ENCODE results near the gene TBC1D22A.

TBC1D22A gene

DNA sequence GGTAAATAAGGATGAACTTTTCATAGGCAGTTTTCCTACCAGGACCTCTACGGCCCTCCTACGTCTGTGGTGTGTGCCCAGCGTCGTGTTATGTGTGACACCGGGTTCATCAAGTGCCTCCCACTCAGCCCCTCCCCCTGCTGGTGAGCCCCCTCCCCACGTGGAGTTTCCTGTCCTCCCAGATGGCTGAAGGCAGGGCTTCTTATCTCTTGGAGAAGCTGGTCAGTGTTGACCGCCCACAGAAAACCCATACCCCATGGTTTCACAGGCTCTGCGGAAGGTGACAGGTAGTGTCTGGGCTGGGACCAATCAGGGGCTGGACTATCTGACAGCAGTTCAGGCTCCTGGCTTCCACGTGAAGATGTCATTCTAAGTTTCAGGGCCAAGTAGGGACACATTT lies 393.5 kb downstream of the TBC1D22A start:
- Mint-ChIP-seq H3K27me3 (no peaks in the 10 kb centered on the region), H3K4me1 (ENCODE audit: low read depth) (peaks cover 12% of the 10 kb centered on the region), H3K4me3 (no peak overlapping the region), H3K9me3 (no peaks in the 10 kb centered on the region), H3K27ac (no peak overlapping the region), H3K36me3 (ENCODE audit: low read depth) (peaks cover 31% of the 10 kb centered on the region)
- intact Hi-C loops (cut with micrococcal nuclease) = no loop called here

DNA sequence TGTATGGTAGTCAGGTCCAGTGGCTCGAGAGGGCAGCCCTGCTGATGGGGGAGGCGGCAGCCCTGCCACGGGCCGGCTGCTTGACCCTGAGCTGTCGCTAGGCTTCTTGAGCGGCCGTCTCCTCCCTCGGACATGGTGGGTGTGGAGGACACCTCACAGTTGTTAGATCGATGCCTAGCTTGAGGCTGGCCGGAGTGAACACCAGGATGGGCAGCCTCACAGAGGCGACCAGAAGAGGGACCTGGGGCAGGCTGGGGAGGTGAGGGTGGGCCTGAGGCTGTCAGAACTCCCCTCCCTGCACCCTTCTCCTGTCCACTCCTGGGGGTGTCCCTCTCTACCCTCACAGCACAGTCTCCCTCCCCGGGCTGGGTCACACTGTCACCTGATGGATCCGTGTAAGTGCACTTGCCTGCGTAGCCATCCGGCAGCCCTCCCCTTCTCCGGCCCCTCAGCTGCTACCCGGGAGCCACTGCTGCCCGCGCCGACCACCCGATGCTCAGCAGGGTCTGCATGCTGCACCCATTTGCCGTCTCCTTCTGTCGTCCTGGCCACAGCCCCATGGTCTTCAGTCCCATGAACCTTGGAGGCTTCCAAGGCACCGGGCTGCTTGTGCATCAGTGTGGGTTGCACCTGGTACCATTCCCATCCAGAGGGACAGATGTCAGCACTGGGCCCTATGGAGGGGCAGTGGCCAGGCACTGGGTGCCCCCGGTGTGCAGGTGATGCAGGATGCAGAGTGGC lies 394.1 kb downstream of the TBC1D22A start:
- Mint-ChIP-seq H3K27me3 (no peaks in the 10 kb centered on the region), H3K9me3 (no peaks in the 10 kb centered on the region), H3K4me1 (ENCODE audit: low read depth) (peaks cover 12% of the 10 kb centered on the region), H3K36me3 (ENCODE audit: low read depth) (peaks cover 25% of the 10 kb centered on the region), H3K27ac (no peak overlapping the region), H3K4me3 (no peak overlapping the region)
- intact Hi-C loops (cut with micrococcal nuclease) = no loop called here

DNA sequence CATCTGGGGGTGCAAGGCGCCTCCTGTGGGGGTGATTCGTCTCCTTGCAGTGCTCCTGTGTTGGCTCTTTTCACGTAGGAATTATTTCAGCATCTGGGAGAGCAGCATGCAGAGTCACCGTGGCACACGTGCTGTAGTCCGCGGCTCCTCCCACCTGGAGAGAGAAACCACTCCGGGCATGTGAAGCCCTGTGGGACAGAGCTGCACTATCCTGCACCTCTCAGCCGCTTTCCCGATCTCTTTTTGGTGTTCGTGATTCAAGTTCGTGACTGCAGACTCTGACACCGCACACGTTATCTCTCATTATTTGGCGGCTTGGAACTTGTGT lies 394.6 kb downstream of the TBC1D22A start:
- intact Hi-C loops (cut with micrococcal nuclease) = no loop called here
- no peaks in the 10 kb centered on the region for H3K9me3 Mint-ChIP-seq
- H3K4me3 Mint-ChIP-seq = no peak overlapping the region
- no peaks in the 10 kb centered on the region for H3K27me3 Mint-ChIP-seq
- H3K36me3 Mint-ChIP-seq (ENCODE audit: low read depth) = peaks cover 25% of the 10 kb centered on the region
- peaks cover 12% of the 10 kb centered on the region for H3K4me1 Mint-ChIP-seq (ENCODE audit: low read depth)
- H3K27ac Mint-ChIP-seq = no peak overlapping the region

DNA sequence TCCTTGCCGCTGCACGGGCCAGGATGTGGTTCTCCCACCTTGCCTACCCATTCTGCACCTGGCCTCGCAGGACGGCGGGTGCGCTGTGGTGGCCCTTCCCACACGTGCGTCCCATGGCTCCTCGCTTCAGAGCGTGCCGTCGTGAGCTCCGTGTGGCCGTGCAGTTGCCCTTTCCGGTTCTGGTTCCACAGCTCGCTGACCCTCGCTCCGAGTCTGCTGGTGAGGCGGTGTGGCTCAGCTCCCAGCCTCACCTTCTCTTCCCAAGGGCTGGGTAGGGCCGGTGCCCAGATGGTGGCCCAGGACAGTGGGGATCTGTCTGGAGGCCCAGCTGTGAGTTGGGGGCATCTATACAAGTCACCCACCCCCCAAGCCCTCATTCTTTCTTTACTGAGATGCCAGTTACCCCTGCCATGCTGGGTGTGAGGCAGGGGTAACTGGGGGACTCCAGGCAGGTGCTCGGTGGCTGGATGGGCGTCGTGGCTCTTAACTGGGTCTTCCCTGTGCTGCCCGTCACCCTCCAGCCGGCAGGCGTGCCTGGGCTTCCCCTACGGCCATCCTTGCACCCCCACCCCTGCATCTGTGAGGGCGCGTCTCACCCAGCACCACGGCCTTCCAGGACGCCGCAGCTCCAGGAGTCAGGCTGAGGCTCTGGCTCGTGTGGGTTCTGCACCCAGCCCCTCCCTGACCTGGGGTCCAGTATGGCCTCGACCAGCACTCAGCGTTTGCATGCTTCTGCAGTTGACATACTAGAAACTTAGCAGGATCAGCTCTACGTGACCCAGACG lies 395.2 kb downstream of the TBC1D22A start:
- H3K27ac Mint-ChIP-seq = no peak overlapping the region
- no peaks in the 10 kb centered on the region for H3K27me3 Mint-ChIP-seq
- peaks cover 26% of the 10 kb centered on the region for H3K36me3 Mint-ChIP-seq (ENCODE audit: low read depth)
- intact Hi-C loops (cut with micrococcal nuclease) = no loop called here
- no peaks in the 10 kb centered on the region for H3K9me3 Mint-ChIP-seq
- peaks cover 8% of the 10 kb centered on the region for H3K4me1 Mint-ChIP-seq (ENCODE audit: low read depth)
- no peak overlapping the region for H3K4me3 Mint-ChIP-seq

DNA sequence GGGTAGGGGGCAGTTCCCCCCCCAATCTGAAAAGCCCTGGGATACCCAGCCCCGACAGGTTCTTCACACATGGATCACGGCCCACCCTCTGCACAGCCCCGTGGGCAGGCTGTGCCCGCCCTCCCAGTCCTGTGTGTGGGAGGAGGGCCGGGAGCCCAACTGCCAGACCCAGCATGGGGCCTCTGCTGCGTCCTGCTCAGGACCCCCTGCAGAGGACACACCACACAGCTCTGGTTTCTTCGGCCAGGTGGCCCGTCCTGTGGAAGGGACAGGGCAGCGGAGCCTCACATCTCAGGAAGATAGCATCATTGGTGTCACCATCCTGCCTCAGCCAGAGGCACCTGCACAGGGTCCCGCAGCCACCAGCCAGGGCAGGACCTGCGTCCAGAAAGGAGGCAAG lies 396.0 kb downstream of the TBC1D22A start:
- Mint-ChIP-seq H3K27ac (no peak overlapping the region), H3K36me3 (ENCODE audit: low read depth) (peaks cover 28% of the 10 kb centered on the region), H3K9me3 (no peaks in the 10 kb centered on the region), H3K4me1 (ENCODE audit: low read depth) (peaks cover 3% of the 10 kb centered on the region), H3K27me3 (no peaks in the 10 kb centered on the region), H3K4me3 (no peak overlapping the region)
- intact Hi-C loops (cut with micrococcal nuclease) = no loop called here

DNA sequence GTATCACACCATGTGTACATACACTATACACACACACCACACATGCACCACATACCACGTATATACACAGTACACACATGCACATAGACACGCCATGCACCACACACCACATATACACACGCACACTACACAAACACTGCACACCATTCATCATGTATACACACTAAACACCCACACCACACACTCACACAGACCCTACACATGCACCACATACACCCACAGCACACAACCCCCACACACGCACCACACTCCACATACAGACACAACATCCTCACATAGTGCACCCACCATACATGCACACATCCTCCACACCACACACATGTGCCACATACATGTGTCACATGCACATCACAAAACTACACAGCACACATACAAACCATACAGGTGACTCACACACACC lies 397.1 kb downstream of the TBC1D22A start:
- no peak overlapping the region for H3K27ac Mint-ChIP-seq

DNA sequence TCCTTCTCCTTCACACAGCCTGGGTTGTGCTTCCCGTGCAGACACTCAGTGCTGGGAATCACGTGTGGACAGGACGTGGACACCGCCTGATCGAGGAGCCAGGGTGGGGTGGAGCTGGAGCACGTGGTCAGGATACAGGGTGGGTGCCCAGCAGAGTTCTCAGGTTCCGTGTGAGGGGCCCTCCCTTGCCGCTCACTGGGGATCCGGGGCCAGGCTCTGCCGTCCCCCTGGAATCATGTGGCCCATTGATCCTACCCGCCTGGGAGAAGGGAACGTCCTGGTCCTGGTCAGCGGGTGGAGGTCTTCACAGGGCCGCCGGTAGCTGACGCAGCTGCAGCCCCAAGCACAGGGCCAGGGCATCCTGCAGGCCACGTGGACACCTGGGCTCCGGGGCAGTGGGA lies 397.7 kb downstream of the TBC1D22A start:
- Mint-ChIP-seq H3K27ac (no peak overlapping the region), H3K27me3 (no peaks in the 10 kb centered on the region), H3K4me3 (no peak overlapping the region), H3K9me3 (no peaks in the 10 kb centered on the region), H3K4me1 (ENCODE audit: low read depth) (no peaks in the 10 kb centered on the region), H3K36me3 (ENCODE audit: low read depth) (peaks cover 36% of the 10 kb centered on the region)
- intact Hi-C loops (cut with micrococcal nuclease) = no loop called here

More for the DNA sequence above, 397.1 kb downstream of the TBC1D22A start:
- no peaks in the 10 kb centered on the region for H3K9me3 Mint-ChIP-seq
- no peaks in the 10 kb centered on the region for H3K4me1 Mint-ChIP-seq (ENCODE audit: low read depth)
- intact Hi-C loops (cut with micrococcal nuclease) = no loop called here
- no peaks in the 10 kb centered on the region for H3K27me3 Mint-ChIP-seq
- peaks cover 31% of the 10 kb centered on the region for H3K36me3 Mint-ChIP-seq (ENCODE audit: low read depth)
- no peak overlapping the region for H3K4me3 Mint-ChIP-seq

DNA sequence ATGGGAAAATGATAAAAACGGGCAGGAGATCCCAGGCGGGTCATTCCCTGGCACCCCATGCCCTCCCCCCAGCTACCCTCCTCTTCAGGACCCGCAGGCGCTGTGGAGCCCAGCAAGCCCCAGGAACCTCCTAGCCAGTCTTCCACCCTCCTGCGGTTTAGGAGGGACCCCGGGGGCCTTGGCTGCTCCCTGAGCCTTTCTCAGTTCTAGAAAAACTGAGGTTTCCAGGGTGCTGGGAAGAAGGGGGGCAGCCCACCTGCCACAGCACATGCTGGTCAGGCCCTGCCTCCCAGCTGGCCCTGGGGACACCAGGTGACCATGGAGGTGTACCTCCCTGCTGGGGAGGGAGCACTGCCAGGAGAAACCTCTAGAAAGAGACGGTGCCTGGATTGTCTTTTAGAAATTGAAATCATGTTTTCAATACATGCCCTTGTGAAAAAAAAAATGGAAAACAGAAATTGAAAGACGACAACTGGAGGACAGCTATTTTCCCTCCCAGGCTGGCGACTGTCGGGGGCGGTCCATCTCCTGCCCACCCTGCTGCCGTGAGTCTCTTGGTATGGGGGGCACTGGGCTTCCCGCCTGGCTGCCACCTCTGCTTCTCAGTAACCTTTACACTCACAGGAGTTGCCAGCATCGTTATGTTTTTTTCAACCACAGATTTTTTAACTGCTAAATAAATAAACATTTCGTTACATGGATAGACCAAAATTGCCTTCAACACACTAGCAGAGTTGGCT lies 398.5 kb downstream of the TBC1D22A start:
- H3K36me3 Mint-ChIP-seq (ENCODE audit: low read depth) = peaks cover 45% of the 10 kb centered on the region
- H3K9me3 Mint-ChIP-seq = no peaks in the 10 kb centered on the region
- H3K27me3 Mint-ChIP-seq = no peaks in the 10 kb centered on the region
- H3K4me1 Mint-ChIP-seq (ENCODE audit: low read depth) = no peaks in the 10 kb centered on the region
- H3K27ac Mint-ChIP-seq = no peak overlapping the region
- no peak overlapping the region for H3K4me3 Mint-ChIP-seq
- intact Hi-C loops (cut with micrococcal nuclease) = no loop called here

DNA sequence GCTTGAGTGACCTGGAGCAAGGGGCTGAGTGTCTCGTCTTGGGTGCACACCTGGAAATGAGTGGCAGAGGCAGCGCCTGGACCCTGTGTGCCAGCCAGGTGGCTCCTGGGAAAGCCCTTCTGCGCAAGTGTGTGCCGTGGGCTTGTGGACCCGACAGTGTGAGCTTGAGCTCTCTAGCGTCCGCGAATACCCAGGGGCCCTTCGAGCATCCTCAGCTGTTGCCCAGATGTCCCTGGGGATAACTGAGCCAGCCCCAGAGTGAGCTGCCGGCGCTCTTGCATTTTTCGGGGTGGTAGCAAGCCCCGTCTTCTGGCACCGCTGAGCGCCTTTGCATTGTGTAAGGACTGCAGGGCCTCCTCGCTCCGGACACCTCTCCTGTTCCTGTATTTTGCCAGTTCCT lies 399.2 kb downstream of the TBC1D22A start:
- intact Hi-C loops (cut with micrococcal nuclease) = no loop called here
- no peaks in the 10 kb centered on the region for H3K4me1 Mint-ChIP-seq (ENCODE audit: low read depth)
- no peak overlapping the region for H3K27ac Mint-ChIP-seq
- no peak overlapping the region for H3K4me3 Mint-ChIP-seq
- no peaks in the 10 kb centered on the region for H3K9me3 Mint-ChIP-seq
- H3K36me3 Mint-ChIP-seq (ENCODE audit: low read depth) = peaks cover 51% of the 10 kb centered on the region
- no peaks in the 10 kb centered on the region for H3K27me3 Mint-ChIP-seq

DNA sequence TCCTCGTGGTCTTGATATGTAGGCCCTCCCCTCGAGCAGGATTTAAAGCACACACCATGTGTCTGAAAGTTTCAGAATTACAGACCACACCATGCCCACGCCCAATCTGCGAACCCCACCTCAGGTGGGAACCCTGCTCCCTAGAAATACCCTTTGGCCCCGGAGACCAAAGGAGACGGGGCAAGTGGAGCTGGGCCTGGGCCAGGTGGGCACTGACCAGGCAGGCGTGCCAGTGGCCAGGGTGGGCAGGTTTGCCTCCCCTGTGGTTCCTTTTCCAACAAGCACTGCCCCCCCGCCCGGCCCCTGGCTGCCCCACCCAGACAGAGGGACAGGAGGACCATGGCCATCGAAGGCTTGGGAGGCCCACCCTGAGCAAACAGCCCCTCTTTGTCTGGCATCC lies 400.4 kb downstream of the TBC1D22A start:
- Mint-ChIP-seq H3K4me3 (no peak overlapping the region), H3K4me1 (ENCODE audit: low read depth) (no peaks in the 10 kb centered on the region), H3K36me3 (ENCODE audit: low read depth) (peaks cover 64% of the 10 kb centered on the region), H3K27ac (no peak overlapping the region), H3K27me3 (no peaks in the 10 kb centered on the region), H3K9me3 (no peaks in the 10 kb centered on the region)
- intact Hi-C loops (cut with micrococcal nuclease) = no loop called here

DNA sequence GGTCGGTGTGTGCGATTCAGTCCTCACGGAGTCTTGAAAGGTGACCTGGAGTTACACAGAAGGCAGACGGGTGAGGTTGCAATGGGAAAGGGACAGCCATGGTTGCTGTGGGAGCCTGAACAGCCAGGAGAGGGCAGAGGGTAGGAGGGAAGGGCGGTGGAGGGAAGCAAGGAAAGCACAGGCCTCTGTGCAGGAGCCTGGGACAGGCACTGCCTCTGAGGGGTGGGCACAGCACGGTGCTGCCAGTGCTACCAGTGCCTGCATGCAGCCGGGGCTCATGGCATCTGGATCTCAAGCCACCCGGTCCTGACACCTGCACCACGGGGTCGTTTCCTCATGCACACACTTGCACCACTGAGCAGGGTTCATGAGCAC lies 401.0 kb downstream of the TBC1D22A start:
- Mint-ChIP-seq H3K4me1 (ENCODE audit: low read depth) (no peaks in the 10 kb centered on the region), H3K4me3 (no peak overlapping the region), H3K9me3 (no peaks in the 10 kb centered on the region), H3K36me3 (ENCODE audit: low read depth) (peaks cover 70% of the 10 kb centered on the region), H3K27me3 (no peaks in the 10 kb centered on the region), H3K27ac (no peak overlapping the region)
- intact Hi-C loops (cut with micrococcal nuclease) = no loop called here

DNA sequence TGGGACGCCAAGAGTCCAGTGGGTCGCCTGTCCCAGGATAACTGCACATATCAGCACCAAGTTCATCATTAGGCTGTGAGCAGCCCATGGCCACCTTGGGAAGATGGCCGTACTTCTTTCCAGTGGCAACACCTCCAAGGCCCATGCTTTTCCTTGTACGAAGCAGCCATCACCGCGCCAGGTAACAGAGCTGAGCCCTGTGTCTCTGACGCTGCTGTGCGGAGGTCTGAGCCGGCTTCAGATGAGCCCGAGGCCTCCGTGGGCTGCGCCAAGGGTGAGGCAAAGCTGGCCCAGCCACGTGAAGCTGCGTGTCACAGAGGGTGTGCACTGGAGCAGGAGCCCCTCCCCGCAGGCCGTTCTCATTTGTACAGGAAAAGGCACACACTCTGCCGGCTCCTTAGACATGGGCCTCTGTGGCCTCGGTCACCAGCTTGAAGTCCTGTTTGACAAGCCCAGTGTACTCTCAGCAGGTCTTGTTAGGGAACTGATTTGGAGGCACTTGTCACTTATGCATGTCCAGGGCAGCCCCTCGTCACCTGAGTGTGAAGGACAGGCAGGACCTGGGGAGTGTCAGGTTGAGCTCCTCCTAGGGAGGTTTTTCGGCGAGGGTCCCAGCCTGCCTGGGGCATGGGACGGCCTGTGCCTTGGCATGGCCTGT lies 401.5 kb downstream of the TBC1D22A start:
- intact Hi-C loops (cut with micrococcal nuclease) = no loop called here
- Mint-ChIP-seq H3K27me3 (no peaks in the 10 kb centered on the region), H3K9me3 (no peaks in the 10 kb centered on the region), H3K27ac (no peak overlapping the region), H3K4me3 (no peak overlapping the region), H3K36me3 (ENCODE audit: low read depth) (peaks cover 75% of the 10 kb centered on the region), H3K4me1 (ENCODE audit: low read depth) (peaks cover under 1% of the 10 kb centered on the region)

DNA sequence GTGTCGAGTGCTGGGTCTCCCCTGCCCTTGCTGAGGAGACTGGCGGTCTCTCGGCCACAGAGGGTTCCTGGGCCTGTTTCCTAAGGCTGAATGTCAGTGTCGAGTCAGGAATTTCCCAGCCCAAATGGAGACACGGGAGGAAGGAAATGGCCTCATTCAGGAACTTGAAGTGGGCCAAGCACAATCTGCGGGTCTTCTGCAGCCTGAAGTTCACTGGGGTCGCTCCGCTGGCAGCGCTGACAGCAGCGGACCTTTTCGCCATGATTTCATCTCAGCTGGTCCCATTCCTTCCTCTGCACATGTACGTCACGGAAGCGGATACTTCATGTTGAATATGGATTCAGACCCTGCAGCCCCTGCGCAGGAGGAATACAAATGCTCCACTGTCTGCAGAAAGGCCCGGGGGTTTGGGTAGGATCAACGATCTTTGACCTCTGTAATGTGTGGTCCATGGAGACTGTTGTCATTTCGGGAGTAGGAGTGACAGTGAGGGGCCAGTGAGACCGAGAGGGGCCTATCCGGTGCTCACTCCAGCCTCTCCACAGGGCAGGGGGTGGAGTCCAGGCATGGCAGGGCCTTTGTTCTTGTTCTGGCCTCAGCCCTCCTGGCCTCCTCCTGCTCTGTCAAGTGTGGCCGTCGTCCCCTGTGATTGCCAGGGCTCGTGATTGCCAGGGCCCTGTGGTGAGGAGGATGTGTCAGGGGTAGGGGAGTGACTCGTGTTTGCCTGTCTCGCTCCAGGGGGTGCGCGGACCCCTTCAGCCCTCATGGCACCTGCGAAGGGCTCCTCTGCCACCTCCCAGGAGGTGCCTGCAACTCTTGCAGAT lies 402.3 kb downstream of the TBC1D22A start:
- intact Hi-C loops (cut with micrococcal nuclease) = no loop called here
- peaks cover 6% of the 10 kb centered on the region for H3K4me1 Mint-ChIP-seq (ENCODE audit: low read depth)
- no peaks in the 10 kb centered on the region for H3K27me3 Mint-ChIP-seq
- peaks cover 82% of the 10 kb centered on the region for H3K36me3 Mint-ChIP-seq (ENCODE audit: low read depth)
- H3K4me3 Mint-ChIP-seq = no peak overlapping the region
- H3K27ac Mint-ChIP-seq = no peak overlapping the region
- no peaks in the 10 kb centered on the region for H3K9me3 Mint-ChIP-seq
